Measurements from ENCODE around the gene LGR6.
"Not testable (repeated sequence)": the region's sequence is repeated elsewhere in the genome, so short reads cannot be mapped to it uniquely, and the experiment has no call there.

LGR6 gene, protein sequence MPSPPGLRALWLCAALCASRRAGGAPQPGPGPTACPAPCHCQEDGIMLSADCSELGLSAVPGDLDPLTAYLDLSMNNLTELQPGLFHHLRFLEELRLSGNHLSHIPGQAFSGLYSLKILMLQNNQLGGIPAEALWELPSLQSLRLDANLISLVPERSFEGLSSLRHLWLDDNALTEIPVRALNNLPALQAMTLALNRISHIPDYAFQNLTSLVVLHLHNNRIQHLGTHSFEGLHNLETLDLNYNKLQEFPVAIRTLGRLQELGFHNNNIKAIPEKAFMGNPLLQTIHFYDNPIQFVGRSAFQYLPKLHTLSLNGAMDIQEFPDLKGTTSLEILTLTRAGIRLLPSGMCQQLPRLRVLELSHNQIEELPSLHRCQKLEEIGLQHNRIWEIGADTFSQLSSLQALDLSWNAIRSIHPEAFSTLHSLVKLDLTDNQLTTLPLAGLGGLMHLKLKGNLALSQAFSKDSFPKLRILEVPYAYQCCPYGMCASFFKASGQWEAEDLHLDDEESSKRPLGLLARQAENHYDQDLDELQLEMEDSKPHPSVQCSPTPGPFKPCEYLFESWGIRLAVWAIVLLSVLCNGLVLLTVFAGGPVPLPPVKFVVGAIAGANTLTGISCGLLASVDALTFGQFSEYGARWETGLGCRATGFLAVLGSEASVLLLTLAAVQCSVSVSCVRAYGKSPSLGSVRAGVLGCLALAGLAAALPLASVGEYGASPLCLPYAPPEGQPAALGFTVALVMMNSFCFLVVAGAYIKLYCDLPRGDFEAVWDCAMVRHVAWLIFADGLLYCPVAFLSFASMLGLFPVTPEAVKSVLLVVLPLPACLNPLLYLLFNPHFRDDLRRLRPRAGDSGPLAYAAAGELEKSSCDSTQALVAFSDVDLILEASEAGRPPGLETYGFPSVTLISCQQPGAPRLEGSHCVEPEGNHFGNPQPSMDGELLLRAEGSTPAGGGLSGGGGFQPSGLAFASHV

DNA sequence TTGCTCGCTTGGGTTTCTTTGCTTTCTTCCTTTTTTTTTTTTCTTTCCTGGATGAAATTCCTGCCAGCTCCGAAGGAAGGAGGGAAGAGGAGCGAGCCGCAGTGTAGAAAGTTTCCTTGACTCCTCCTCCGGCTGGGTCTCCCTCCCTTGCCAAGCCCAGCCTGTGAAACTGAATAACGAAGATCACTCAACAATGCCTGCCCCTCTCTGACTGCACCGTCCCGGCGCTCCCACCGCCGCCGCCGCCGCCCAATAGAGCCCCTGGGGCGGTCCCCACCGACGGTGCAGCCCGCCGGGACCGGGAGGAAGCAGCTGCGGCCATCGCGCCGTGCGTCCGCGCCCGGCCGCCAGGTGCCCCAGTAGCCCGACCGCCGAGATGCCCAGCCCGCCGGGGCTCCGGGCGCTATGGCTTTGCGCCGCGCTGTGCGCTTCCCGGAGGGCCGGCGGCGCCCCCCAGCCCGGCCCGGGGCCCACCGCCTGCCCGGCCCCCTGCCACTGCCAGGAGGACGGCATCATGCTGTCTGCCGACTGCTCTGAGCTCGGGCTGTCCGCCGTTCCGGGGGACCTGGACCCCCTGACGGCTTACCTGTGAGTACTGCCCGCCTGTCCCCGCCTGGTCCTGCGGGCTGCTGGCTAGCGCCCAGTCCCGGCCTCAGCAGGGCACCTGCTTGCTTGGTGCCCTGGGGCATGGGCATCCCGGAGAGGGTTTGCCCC lies at the start of gene LGR6:
Gene LGR6 (plus strand): TSS at position 186 of the 714 bp plus-strand sequence. CDS start 191 bp downstream, at position 377.
- DNase-seq: no peak

DNA sequence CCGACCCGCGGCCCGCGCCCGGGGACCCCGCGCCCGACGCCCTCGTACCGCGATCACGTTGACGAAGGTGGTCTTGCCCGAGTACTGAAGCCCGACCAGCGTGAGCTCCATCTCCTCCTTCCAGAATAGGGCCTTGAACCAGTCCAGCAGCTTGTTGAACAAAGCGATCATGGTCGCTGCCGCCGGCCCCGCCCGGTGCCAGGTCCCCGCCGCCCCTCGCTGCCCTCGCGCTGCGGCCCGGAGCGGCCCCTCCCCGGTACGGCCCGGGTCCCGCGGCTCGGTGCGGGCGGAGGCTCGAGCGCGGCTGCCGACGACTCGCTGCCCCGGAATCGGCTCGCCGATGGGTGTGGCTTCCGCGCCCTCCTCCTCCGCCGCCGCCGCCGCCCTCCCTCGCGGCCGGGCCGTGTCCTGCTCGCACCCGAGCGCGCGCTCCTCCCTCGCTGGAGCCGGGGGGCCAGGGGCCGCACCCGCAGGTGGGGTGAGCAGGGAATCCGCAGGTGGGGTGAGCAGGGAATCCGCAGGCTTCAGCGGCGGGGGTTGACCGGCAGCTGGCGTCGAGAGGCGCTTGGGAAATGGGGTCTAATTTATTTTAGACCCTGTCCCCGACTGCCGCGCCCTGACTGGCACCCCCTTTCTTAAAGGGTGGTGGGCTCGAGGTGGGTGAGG lies 49.1 kb upstream of the LGR6 start, which contains the start of gene ARL8A:
Gene ARL8A (minus strand): TSS at position 336 of the 666 bp plus-strand sequence. CDS start 165 bp downstream, at position 171.
- no peak for DNase-seq

DNA sequence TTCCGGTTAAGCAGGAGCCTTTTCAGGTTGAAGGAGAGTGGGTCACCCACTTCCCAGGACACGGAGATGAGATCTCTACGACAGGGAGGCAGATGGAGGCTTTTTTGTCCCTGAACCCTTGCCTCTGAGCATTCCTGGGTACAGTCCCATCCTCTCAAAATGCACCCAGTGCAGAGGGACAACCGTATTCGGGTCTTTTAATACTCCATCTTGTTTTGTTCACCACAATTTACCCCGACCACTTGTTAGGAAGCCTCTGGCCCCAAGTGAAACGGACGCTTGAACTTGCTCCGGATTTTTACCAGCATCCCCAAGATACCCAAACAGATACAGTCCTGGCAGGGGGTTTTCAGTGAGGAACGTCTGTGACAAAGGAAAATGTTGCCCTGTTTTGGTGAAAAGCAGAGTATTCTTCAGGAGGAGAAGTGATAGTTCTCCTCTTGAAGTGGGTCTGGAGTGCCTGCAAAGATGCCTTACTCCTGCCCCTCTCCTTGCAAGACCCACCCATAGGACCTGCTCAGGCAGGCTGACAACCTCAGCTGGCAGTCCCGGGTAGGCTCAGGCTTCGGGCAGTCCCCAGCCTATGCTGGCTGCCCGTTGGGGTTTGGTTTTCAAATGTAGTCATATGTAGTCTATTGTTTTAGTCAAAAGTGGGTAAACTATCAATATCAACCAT lies 48.4 kb upstream of the LGR6 start:
- no peak for DNase-seq

DNA sequence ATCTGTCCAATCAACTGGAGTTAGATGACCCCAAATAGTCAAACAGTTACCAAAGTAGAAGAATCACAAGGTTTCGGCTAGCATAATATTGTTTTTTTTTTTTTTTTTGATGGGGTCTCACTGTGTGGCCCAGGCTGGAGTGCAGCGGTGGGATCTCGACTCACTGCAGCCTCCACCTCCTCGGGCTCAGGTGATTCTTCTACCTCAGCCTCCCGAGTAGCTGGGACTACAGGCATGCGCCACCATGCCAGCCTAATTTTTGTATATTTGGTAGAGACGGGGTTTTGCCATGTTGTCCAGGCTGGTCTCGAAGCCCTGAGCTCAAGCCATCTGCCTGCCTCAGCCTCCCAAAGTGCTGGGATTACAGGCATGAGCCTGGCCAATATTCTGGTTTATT lies 47.9 kb upstream of the LGR6 start:
- DNase-seq: not testable (repeated sequence)

DNA sequence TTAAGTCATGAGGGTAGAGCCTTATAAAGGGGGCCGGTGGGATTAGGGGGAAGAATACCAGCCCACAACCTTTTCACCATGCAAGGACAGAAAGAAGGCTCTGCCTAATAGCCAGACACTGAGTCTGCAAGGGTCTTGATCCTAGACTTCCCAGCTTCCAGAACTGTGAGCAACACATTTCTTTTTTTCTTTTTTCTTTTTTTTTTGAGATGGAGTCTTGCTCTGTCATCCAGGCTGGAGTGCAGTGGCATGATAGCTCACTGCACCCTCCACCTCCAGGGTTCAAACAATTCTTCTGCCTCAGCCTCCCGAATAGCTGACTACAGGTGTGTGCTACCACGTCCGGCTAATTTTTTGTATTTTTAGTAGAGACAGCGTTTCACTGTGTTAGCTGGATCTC lies 47.3 kb upstream of the LGR6 start:
- DNase-seq: no peak

DNA sequence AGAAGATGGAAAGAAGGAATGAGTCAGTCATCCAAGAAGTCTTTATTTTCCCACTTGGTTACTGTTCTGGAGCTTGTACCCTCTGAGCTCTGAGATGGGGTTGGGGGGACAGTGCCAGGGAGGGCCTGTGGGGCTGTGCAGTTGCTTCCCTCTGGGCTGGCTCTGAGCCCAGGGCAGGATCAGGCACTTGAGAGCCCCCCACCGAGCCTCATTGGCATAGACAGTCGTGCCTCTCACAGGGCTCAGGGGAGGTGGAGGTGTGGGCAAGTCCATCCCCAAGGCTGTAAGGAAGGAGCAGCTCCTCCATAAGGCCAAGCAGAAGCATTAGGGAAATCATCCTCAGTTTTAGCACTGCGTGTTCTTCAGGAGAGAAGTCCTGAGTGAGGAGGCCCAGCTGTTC lies 46.6 kb upstream of the LGR6 start:
- DNase-seq: no peak

DNA sequence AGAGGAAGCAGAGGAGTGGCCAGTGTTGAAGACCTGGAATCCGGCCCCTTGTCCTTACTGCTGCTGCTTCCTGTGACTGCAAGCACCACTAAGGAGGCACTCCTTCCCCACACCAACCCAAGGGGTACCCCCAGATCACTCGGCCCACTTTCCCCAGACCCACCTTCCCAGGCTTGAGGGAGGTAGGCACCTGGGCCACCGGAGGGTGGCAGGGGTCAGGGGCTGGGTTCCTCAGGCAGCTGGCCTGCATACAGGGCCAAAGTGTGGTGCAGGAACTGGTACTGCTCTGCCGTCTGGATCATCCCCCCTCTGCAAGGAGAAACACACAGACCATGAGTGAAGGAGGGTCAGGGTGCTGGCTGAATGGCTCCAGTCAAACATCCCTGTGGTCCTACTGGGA lies 45.2 kb upstream of the LGR6 start:
- DNase-seq: no peak

DNA sequence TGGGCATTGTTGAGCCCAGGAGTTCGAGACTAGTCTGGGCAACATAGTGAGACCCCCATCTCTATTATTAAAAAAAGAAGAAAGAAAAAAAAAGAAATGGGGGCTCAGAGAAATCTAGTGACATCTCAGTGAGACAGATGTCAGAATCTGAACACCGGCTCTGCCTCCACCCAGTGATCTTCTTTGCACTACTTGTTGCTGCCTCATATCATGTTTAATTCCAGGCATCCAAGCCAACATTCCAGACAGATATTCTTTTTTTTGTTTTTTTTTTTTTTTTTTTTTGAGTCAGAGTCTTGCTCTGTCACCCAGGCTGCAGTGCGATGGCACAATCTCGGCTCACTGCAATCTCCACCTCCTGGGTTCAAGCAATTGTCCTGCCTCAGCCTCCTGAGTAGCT lies 44.0 kb upstream of the LGR6 start:
- no peak for DNase-seq

DNA sequence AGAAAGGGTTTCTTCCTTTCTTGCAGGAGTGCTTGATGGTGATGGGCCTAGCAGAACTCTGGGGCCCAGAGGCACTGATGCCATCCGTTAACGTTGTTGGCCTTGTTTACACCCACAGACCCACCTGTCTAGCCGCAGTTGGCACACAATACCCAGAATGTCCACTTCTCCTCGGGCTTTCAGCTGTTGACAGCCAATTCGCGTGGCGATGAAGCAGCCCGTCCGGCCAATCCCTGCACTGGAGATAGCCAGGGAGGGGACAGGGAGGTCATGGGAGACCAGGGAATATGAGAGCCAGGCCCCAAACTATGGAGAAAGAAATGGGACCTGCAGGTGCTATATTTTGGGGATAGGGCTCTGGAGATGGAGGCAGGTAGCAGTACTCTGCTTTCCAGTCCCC lies 43.4 kb upstream of the LGR6 start:
- DNase-seq: no peak

DNA sequence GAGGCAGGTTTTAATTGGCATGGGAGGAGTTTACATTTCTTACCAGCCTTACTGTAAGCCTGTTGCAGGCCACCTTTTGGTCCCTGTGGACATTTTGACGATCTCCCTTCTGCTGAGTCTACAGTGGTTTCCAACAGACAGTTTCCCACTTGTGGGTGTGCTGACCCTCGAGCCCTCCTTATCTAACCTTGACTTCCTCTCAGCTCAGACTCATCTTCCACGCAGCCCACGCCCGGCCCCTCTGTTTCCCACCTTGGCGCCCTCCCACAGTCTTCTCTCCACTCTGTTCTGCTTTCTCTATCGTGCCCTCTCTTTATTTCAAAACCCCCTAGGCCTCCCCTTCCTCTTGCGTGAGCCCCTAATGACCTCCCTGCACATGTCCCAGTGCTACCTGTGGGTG lies 43.0 kb upstream of the LGR6 start:
- DNase-seq: no peak

DNA sequence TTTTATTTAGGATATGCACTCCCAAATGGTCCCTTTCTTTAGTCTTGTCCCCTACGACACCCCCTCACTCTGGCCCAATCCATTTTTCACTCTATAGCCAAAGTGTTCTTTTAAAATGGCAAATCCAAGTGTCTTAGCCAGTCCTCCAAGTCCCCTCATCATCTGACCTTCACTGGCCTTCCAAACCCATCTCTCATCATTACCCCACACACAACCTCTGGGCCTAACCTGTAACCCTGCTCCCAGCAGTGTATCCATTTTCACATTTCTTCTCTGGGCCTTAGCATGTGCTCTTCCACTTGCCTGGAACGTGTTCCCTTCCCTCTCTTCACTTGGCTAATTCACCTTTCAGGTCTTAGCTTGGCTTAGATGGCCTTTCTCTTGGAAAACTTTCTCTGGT lies 42.6 kb upstream of the LGR6 start:
- no peak for DNase-seq

DNA sequence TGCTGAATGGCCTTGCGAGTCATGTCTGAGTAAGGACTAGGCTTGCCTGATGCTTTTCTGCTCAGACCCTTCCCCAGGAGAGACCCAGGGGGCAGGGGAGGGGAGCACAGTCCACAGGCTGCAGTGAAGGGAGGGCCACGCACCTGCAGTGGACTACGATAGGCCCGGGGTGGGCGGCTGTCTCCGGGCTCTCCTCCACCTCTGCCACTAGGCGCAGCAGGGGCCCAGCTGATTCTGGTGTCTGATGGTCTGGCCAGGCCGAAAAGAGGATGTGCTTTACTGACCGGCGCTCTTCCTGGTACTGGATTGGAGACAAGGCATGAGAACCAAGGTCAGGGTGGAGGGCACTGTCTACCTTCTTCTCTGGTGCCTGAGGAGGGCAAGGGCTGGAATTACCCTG lies 41.2 kb upstream of the LGR6 start:
- no peak for DNase-seq

DNA sequence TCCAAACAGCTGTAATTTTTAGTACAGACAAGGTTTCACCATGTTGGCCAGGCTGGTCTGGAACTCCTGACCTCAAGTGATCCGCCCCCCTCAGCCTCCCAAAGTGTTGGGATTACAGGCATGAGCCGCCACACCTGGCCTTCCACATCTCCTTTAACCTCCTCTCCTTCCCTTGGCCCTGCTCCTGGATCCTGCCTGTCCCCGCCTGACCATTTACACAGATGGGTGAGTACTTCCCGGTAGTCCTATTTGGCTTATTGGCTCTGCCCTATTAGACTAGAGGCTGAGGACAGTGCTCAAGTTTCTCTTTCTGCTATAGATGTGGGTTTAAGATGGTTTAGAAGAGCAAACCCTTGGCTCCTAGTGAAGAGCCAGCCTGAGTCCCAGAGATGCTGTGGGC lies 40.3 kb upstream of the LGR6 start:
- no peak for DNase-seq

DNA sequence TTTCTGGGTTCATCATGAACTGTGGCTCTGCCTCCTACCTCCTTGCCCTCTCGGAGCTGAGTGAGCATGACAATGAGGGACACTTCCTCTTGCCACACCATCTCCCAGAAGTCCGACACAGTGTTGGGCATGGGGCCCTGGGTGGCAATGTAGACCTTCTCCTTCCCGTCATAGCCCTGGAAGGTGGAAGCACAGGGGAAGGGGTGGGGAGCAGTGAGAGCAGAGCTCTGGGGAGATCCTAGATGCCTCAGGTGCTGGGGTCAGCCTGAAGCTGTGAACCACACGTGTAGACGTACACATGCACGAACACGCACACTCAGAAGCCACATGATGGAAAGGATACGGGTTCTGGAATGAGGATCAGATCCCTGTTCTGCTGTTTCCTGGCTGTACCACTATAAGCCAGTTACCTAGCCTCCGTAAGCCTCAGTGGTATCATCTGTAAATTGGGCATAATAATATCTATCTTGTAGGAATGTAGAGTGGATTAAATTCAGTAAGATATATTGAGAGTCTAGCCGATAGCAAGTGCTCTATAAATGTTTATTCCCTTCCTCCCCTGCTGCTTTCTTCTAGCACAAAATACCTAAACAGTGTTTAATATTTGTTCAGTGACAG lies 39.3 kb upstream of the LGR6 start:
- no peak for DNase-seq

DNA sequence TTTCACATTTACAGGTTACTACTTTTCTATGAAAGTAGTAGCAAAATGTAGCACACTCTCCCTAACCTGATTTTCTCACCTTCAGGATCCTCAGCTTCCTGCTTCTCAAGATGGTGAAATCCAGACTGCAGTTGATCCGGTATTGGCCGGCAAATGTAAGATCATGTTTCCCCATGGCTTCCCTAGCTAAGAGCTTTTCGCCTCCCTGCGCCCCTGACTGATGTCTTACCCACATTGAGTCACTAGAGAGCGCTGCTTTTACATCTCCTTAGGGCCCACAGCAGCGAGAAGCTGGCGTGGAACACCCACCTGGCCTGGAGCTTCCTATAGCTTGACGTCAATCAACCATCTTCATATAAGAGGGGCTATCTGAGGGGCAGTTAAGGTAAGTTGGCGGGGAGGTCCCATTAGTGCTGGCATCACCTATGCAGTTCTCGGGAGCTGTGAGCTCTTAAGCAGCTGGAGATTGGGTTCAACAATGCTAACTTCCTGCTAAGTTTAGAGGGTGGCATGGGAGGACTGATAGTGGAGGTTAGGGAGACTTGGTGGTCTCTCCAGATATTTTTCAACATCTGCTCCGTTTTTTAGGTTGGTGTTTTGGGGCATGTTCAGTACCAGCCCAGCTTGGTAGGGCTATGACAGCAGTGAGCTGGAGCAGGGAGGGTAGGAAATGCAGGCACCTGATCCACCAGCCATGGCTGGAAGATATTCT lies 38.7 kb upstream of the LGR6 start:
- no peak for DNase-seq

DNA sequence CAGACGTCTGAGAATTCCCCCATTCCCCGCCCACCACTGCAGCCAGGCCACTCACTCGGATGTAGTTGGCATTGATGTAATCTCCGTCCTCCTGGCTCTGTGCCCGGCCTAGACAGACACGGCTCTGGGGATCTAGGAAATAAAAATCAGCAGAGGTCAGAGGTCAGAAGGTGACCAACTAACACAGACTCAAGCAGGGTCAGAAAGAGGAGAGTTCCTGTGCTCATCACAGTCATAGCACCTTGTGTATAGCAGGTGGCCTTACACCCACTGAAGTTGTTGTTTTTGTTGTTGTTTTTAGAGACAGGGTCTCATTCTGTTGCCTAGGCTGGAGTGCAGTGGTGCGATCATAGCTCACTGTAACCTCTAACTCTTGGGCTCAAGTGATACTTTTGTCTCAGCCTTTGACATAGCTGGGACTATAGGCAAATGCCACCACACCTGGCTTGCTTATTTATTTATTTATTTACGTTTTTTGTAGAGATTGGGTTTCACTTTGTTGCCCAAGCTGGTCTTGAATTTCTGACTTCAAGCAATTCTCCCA lies 38.0 kb upstream of the LGR6 start:
- DNase-seq: no peak

DNA sequence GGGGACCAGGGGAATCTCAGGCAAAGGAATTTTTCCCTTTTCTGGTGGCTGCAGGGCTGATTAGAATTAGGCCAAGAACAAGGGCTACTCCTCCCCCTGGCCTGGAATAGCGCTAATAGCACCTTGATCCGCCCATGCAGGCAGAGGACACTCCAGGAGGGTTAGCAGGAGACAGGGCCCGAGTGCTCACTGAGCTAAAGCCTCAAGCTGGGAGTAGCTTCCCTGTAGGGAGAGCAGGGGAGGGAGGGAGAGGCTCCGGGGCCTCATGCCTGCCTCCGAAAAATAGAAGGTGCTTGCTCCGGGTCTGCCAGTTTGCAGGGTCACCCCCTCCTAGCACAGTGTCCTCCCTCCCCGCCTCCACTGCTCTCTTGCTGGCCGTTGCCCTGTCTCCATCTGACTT lies 37.0 kb upstream of the LGR6 start:
- DNase-seq: no peak

DNA sequence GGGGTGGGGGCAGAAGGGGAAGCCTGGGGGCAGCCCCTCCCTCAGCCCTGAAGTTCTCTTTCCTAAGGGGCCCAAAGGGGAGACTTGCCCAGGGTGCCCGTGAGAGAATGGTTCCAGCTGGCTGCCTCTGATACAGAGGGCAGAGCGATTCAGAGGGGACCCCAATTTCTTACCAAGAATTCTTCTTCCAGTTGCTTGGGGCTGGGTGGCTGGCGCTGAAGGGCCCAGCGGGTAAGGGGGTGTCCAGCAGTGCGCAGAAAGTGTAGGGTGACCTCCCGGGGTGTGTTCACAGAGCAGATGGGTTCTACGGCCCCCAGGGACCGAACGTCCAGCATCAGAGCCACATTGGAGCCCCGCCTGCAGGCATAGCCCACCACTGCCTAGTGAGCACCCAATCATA lies 35.7 kb upstream of the LGR6 start:
- no peak for DNase-seq

DNA sequence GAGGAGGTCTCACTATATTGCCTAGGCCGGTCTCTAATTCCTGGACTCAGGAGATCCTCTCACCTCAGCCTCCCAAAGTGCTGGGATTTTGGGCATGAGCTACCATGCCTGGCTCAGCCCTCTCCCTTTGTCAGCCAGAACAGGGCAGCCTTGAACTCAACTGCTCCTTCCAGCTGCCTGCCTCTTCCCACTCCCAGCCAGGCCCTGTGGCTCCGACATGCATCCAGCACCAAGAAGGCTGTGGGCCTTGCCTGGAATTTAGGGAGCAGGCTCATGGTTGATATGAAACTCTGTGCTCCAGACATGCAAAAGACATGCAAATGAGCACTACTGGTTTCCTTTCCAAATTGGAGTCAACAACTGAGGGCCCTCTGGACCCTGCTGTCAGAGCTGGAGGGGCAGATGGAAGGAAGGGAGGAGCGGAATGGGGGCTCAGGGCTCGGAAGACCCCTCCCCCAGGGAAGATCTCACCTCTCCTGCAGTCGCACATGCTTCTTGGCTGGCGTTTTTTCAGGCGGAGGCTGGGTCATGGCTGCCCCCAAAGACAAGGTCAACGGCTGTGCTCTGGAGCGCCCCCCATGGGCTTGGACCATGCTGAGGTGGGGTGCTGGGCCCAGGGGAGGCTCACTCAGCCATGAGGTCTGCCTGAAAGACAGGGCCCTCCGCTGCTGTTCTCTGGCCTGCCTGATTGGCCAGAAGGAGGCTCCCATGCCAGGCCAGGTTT lies 34.6 kb upstream of the LGR6 start:
- no peak for DNase-seq

All from NCI-H524 treated with DMSO at 0.1 percent for 48 hours (cell line).